Breast epithelium (tissue), 4 donors: ENCODE results near the gene CLDN15. TPM values are rescaled to one million over a fixed set of nuclear protein-coding genes. Genes with fewer than 3 reads are reported as not detected.
"Not testable (repeated sequence)": the region's sequence is repeated elsewhere in the genome, so short reads cannot be mapped to it uniquely, and the experiment has no call there.

Experiments used
- DNase-seq, 2 donors: peaks; one replicate each; pipeline ENCODE4 v3.0.0-alpha.2; 2019; ENCODE audit warnings: low spot score in 2 of 2
- H3K27ac ChIP-seq, 2 donors: fragments of 200-600 bp; sonication (generic) in 1 of 2; one replicate each; pipeline ENCODE4 v1.5.1; 2016 to 2019; ENCODE audit warnings: mild to moderate bottlenecking in 1 of 2
- H3K27me3 ChIP-seq, 2 donors: fragments of 200-600 bp; sonication (generic) in 1 of 2; one replicate each; pipeline versions ENCODE4 v1.5.1 to v1.6.0; 2017 to 2019; ENCODE audit warnings: control low read depth in 1 of 2, mild to moderate bottlenecking in 1 of 2
- H3K36me3 ChIP-seq: fragments of 200-600 bp; one replicate; pipeline ENCODE4 v1.5.1; 2019
- H3K4me1 ChIP-seq, 2 donors: fragments of 200-600 bp; sonication (generic); one replicate each; pipeline ENCODE4 v1.5.1; 2016 to 2019; ENCODE audit warnings: control low read depth in 1 of 2
- H3K4me3 ChIP-seq, 3 donors: fragments of 200-600 bp; sonication (generic); 1 replicate in 2 of 3; 2 replicates in 1 of 3; pipeline ENCODE4 v1.5.1; 2016 to 2019; ENCODE audit warnings: mild to moderate bottlenecking in 3 of 3, moderate library complexity in 2 of 3
- H3K9me3 ChIP-seq, 2 donors: fragments of 200-600 bp; sonication (generic) in 1 of 2; one replicate each; pipeline ENCODE4 v1.5.1; 2016 to 2019; ENCODE audit warnings: control low read depth in 1 of 2
- POLR2A ChIP-seq: fragments of 450-650 bp; IDR thresholded peaks from one replicate; pipeline ENCODE4 v1.6.1; 2016; ENCODE audit warnings: antibody characterized with exemption, mild to moderate bottlenecking, moderate library complexity
- POLR2AphosphoS5 ChIP-seq, 3 donors: sonication (generic); formaldehyde crosslinking; IDR thresholded peaks; one replicate each; pipeline ENCODE4 v1.6.1; 2017; ENCODE audit warnings: antibody characterized with exemption in 3 of 3
- intact Hi-C: fragments of 100-400 bp; cut with DNase I; formaldehyde crosslinking; loops from one replicate; pipeline ENCODE4 v1.15.1; 2023; ENCODE audit warnings: low total_unique reads
- total RNA-seq, 3 donors: library from RNA; depleted of rRNA; stranded (reverse); fragments of >200 nt; gene quantifications; one replicate each; pipeline ENCODE4 v1.1.0, GENCODE V29; 2016
- TF ChIP-seq, protein P1 (sequence below), 3 donors: fragments of 450-650 bp; IDR thresholded peaks; one replicate each; pipeline ENCODE4 v1.5.1; 2016 to 2017; ENCODE audit warnings: antibody characterized with exemption in 3 of 3, mild to moderate bottlenecking in 3 of 3, moderate library complexity in 3 of 3

CLDN15 gene
- total RNA-seq, 3 donors from 2014 or later = 14.4 to 44.6 (median 17.1) TPM

DNA sequence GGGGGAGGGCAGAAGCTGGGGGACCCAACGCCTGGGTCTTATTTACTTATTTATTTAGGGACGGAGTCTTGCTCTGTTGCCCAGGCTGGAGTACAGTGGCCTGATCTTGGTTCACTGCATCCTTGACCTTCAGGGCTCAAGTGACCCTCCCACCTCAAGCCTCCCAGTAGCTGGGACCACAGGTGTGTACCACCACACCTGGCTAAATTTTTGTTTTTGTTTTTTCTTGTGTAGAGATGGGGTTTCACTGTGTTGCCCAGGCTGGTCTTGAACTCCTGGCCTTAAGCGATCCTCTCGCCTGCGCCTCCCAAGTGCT lies 35.0 kb downstream of the CLDN15 start:
- Histone ChIP-seq H3K4me1 (no peaks in the 10 kb centered on the region), H3K27ac (no peak overlapping the region), H3K4me3 (no peak overlapping the region), H3K9me3 (no peaks in the 10 kb centered on the region), H3K27me3 (peaks cover 0 to 41% of the 10 kb centered on the region in 2 donors), H3K36me3 (no peaks in the 10 kb centered on the region)
- DNase-seq = no peak
- intact Hi-C loops = loop anchor here (10.0 kb wide), 1 partner anchor 52 kb away; no protein-coding TSS in a partner anchor
- no peak for TF ChIP-seq POLR2AphosphoS5 (IDR thresholded peaks at IDR 0.05)
- TF ChIP-seq POLR2A = no peak
- TF ChIP-seq, protein P1, sequence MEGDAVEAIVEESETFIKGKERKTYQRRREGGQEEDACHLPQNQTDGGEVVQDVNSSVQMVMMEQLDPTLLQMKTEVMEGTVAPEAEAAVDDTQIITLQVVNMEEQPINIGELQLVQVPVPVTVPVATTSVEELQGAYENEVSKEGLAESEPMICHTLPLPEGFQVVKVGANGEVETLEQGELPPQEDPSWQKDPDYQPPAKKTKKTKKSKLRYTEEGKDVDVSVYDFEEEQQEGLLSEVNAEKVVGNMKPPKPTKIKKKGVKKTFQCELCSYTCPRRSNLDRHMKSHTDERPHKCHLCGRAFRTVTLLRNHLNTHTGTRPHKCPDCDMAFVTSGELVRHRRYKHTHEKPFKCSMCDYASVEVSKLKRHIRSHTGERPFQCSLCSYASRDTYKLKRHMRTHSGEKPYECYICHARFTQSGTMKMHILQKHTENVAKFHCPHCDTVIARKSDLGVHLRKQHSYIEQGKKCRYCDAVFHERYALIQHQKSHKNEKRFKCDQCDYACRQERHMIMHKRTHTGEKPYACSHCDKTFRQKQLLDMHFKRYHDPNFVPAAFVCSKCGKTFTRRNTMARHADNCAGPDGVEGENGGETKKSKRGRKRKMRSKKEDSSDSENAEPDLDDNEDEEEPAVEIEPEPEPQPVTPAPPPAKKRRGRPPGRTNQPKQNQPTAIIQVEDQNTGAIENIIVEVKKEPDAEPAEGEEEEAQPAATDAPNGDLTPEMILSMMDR (IDR thresholded peaks at IDR 0.05) = no peak

DNA sequence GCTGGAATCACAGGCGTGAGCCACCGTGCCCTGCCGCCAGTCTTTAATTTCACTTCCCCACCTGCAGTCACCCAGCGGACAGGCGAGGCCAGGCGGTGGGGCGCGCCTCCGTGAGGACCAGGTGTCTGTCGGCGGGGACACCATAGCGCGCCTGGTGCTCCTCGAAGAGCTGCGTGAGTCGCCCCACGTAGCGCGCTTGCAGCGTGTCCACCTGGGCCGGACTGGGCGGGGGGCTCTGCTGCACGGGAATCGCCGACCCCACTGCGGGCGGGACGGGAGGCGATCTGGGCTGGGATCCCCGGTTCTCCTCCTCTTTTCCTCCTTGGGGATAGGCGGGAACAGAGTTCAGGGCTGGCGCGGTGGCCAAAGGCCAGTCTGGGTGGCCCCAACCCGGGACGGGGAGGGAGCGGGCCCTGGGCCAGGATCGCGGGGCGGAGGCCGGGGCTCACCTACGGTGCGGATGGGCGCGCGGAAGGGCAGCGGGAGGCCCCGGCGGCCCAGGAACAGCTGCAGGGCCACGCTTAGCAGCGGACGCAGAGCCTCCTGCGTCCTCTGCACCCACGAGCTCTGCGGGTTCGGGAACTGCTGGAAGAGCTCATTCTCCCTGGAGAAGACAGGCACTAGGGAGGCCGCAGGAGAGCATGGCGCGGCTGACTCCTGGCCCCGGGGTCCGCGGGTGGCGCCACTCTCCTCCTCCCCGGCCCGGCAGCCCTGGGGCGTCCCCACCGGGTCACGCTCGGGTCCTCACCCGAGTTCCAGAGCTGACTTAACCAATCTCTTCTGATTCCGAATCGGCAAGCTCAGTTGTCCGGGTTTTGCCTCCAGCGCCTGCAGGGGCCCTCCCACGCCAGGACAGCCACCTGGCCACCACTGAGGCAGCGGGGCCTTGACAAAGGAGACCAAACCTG lies 35.7 kb downstream of the CLDN15 start:
- Histone ChIP-seq H3K27me3 (peaks cover 0 to 41% of the 10 kb centered on the region in 2 donors), H3K27ac (no peak overlapping the region), H3K36me3 (no peaks in the 10 kb centered on the region), H3K9me3 (no peaks in the 10 kb centered on the region), H3K4me3 (peak overlapping the region in 2 of 3 donors; percentile 33 to 59), H3K4me1 (no peaks in the 10 kb centered on the region)
- no peak for DNase-seq
- intact Hi-C loops = loop anchor here (10.0 kb wide), 1 partner anchor 53 kb away; no protein-coding TSS in a partner anchor
- TF ChIP-seq, protein P1 (IDR thresholded peaks at IDR 0.05) = no peak
- TF ChIP-seq POLR2AphosphoS5 (IDR thresholded peaks at IDR 0.05) (no peak), POLR2A (no peak)

DNA sequence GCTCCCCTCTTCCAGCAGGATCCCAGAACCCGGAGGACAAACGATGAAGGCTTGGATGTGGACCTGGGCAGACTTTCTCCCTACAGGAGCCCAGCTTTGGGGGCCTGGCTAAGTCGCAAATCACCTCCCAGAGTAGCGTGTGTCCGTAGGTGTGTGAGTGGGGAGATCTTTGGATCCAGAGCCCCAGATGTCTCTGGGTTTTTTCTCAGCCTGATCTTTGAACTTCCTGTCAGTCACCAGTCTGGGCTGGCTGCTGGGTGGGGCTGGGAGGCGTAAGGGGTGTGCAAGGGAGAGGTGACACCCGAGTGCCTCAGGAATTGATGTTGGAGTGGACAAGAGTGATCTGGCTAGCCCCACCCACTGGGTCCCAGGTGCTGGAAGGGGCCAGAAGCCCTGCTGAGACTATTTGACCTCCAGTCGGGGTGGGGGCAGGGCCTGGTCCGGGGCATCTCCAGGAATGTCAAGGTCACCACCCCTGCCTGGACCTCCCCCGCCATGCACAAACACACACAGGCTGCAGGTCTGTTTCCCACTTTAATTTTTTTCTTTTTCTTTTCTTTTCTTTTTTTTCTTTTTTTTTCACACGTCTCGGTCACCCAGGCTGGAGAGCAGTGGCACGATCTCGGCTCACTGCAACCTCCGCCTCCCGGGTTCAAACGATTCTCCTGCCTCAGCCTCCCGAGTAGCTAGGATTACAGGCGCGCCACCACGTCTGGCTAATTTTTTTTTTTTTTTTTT lies 36.6 kb downstream of the CLDN15 start, which contains the start of gene MOGAT3:
Gene MOGAT3, minus strand, starts transcription at position 175 of the 738 bp plus-strand sequence. CDS start 182 bp downstream, outside the sequence.
- intact Hi-C loops = loop anchor here (10.0 kb wide), 1 partner anchor 54 kb away; no protein-coding TSS in a partner anchor
- H3K27me3 ChIP-seq = peaks cover 0 to 41% of the 10 kb centered on the region in 2 donors
- DNase-seq = no peak
- H3K9me3 ChIP-seq = no peaks in the 10 kb centered on the region
- H3K4me3 ChIP-seq = peak within 1 kb of the TSS in 2 of 3 donors; percentile 33 to 59
- H3K27ac ChIP-seq = no peak within 1 kb of the TSS
- TF ChIP-seq, protein P1 (IDR thresholded peaks at IDR 0.05) = no peak
- TF ChIP-seq POLR2A (no peak), POLR2AphosphoS5 (IDR thresholded peaks at IDR 0.05) (no peak)
- no peaks in the 10 kb centered on the region for H3K36me3 ChIP-seq
- no peaks in the 10 kb centered on the region for H3K4me1 ChIP-seq

DNA sequence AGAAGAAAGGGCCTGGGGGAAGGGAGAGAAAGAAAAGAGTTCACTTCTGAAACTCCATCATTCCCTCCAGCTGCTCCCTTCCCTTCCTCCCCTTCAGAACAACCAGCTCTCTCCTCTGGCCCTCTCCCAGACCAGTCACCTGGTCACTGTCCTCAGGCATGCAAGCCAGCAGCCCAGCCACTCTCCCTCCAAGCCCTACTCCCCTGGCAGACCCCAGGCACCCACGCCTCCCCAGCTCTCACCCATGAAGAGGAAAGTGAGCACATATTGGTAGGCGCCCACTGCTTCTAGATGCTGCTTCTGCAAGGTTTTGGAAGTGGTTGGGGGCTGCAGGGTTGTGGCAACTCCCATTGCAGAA lies 37.1 kb downstream of the CLDN15 start:
- TF ChIP-seq, protein P1 (IDR thresholded peaks at IDR 0.05) = no peak
- TF ChIP-seq POLR2A (no peak), POLR2AphosphoS5 (IDR thresholded peaks at IDR 0.05) (no peak)
- intact Hi-C loops = loop anchor here (10.0 kb wide), 1 partner anchor 54 kb away; no protein-coding TSS in a partner anchor
- H3K27ac ChIP-seq = no peak overlapping the region
- H3K4me3 ChIP-seq = no peak overlapping the region
- H3K4me1 ChIP-seq = no peaks in the 10 kb centered on the region
- DNase-seq = no peak
- no peaks in the 10 kb centered on the region for H3K9me3 ChIP-seq
- peaks cover 0 to 45% of the 10 kb centered on the region in 2 donors for H3K27me3 ChIP-seq
- H3K36me3 ChIP-seq = no peaks in the 10 kb centered on the region

DNA sequence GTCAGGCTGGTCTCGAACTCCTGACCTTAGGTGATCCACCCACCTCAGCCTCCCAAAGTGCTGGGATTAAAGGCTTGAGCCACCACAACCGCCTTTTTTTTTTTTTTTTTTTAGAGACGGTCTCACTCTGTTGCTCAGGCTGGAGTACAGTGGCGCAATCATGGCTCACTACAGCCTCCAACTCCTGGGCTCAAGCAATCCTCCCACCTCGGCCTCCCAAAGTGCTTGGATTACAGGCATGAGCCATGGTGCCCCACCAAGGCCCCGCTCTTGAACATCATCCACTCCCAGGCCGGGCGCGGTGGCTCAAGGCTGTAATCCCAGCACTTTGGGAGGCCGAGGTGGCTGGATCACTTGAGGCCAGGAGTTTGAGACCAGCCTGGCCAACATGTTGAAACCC lies 38.1 kb downstream of the CLDN15 start:
- H3K27ac ChIP-seq, H3K36me3 ChIP-seq, DNase-seq, H3K4me3 ChIP-seq, intact Hi-C loops, H3K4me1 ChIP-seq, H3K9me3 ChIP-seq: not testable (repeated sequence)
- H3K27me3 ChIP-seq = peaks cover 0 to 45% of the 10 kb centered on the region in 2 donors
